ENCODE data around the gene PTPN12.

GRCh38 chr7:77498659-77499379 lies 38.3 kb upstream of the PTPN12 start:
- TF ChIP-seq EZH2phosphoT487 (IDR thresholded peaks at IDR 0.05; ENCODE audit: insufficient read depth, low read depth): no peak
- TF ChIP-seq EZH2 (IDR thresholded peaks at IDR 0.05; ENCODE audit: insufficient read depth, poor library complexity, severe bottlenecking): no peak

Data from GM23248 (cell line).